ENCODE data around the gene CEP78. TPM values are rescaled to one million over a fixed set of nuclear protein-coding genes. Genes with fewer than 3 reads are reported as not detected.

Gene CEP78
- total RNA-seq, 1 donor from 2014 or later: 66.4 TPM

DNA sequence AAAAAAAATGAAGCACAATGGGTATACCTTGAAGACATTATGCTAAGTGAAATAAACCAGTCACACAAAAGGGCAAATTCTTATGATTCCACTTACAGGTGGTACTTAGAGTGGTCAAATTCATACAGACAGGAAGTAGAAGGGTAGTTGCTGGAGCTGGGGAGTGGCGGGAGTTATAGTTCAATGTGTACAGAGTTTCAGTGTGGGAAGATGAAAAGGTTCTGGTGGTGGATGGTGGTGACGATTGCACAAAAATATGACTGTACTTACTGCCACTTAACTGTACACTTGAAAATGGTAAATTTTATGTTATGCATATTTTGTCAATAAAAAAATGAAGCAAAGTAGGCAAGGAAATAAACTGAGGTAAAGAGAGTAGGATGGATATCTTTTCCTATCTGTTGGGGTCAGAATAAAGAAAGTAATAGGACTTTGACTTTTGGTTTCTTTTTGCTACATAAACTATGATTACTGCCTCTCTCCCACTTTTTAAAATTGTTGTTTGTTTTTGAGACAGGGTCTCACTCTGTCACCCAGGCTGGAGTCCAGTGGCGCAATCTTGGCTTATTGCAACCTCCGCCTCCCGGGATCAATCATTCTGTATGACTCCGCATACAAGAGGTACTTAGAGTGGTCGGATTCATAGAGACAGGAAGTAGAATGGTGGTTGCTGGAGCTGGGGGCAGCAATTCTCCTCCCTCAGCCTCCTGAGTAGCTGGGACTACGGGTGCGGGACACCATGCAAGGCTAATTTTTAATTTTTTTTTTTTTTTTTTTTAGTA lies 57.0 kb downstream of the CEP78 start:
- peaks cover 4% of the 10 kb centered on the region for H3K36me3 Mint-ChIP-seq (ENCODE audit: low read depth)
- H3K4me1 Mint-ChIP-seq: peaks cover 32% of the 10 kb centered on the region
- no peak for DNase-seq (ENCODE audit: low read depth, low spot score)
- H3K27ac Mint-ChIP-seq (ENCODE audit: unreplicated experiment): no peak overlapping the region
- TF ChIP-seq, protein P1, sequence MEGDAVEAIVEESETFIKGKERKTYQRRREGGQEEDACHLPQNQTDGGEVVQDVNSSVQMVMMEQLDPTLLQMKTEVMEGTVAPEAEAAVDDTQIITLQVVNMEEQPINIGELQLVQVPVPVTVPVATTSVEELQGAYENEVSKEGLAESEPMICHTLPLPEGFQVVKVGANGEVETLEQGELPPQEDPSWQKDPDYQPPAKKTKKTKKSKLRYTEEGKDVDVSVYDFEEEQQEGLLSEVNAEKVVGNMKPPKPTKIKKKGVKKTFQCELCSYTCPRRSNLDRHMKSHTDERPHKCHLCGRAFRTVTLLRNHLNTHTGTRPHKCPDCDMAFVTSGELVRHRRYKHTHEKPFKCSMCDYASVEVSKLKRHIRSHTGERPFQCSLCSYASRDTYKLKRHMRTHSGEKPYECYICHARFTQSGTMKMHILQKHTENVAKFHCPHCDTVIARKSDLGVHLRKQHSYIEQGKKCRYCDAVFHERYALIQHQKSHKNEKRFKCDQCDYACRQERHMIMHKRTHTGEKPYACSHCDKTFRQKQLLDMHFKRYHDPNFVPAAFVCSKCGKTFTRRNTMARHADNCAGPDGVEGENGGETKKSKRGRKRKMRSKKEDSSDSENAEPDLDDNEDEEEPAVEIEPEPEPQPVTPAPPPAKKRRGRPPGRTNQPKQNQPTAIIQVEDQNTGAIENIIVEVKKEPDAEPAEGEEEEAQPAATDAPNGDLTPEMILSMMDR (conservative IDR thresholded peaks at IDR 0.05): no peak
- H3K4me3 Mint-ChIP-seq: peak overlapping the region; percentile 58
- no peaks in the 10 kb centered on the region for H3K9me3 Mint-ChIP-seq
- H3K27me3 Mint-ChIP-seq (ENCODE audit: low read depth): no peaks in the 10 kb centered on the region

DNA sequence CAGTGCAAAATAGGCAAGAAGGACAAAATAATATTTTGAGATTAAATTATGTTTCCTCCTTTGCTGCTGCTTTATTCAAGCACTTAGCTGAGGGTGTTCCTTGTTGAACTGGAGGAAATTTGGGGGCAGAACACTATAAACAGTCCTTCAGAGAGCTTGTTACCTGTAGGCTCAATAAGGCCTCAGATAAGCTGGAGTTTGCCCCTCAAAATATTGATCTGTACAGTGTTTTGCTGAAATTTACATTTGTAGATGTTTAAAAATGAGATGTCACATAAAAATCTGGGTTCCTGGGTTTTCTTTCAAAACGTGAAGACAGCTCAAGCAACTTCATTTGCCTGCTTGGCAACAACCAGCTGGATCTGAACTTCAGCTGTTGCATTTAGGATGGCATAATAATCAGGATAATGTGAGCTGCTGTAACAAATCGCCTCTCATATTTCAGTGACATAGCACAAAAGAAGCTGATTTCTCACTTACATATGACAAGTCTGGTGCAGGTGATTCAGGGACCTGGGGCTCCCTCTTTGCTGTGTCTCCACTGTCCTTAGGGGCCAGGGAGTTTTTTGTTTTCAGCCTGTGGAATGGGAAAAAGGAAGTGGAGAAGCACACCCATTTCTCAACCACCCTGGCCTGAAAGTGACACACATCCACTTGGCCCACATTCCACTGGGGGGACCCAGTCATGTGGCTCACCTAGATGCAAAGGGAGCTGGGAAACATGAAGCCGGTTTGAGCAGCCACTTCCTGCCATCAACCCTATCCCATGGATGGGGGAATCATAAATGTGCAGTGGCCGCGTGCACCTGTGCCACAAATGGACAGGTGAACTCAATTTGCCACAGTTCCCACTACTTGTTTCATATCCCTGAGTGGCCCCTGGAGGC lies 58.7 kb downstream of the CEP78 start:
- no peak overlapping the region for H3K27ac Mint-ChIP-seq (ENCODE audit: unreplicated experiment)
- H3K36me3 Mint-ChIP-seq (ENCODE audit: low read depth): peaks cover 4% of the 10 kb centered on the region

DNA sequence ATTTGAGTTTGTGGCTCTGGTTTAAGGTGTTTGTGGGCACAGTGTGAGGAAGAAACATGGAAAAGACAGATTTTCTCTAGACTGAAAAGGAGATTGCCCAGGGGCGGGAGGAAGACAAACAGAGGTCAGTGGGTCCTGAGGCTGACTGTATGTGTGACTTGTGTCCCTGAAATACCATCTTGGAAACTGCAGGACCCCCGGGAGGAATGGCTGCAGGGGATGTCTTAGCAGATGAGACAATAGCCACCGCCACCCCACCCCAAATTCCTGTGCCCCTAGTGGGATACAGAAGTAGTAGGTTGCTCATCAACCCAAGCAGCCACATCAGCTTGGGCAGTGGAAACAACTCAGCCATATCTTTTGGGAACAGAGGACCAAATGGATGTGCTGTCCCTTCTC lies 59.3 kb downstream of the CEP78 start:
- H3K9me3 Mint-ChIP-seq: no peaks in the 10 kb centered on the region
- H3K4me1 Mint-ChIP-seq: peaks cover 47% of the 10 kb centered on the region
- DNase-seq (ENCODE audit: low read depth, low spot score): no peak
- H3K4me3 Mint-ChIP-seq: peak overlapping the region; percentile 100
- peaks cover 8% of the 10 kb centered on the region for H3K36me3 Mint-ChIP-seq (ENCODE audit: low read depth)
- H3K27ac Mint-ChIP-seq (ENCODE audit: unreplicated experiment): no peak overlapping the region
- no peaks in the 10 kb centered on the region for H3K27me3 Mint-ChIP-seq (ENCODE audit: low read depth)
- TF ChIP-seq, protein P1 (conservative IDR thresholded peaks at IDR 0.05): no peak

More for the DNA sequence above, 58.7 kb downstream of the CEP78 start:
- no peak for DNase-seq (ENCODE audit: low read depth, low spot score)
- H3K4me3 Mint-ChIP-seq: peak overlapping the region; percentile 100
- TF ChIP-seq, protein P1 (conservative IDR thresholded peaks at IDR 0.05): no peak
- H3K27me3 Mint-ChIP-seq (ENCODE audit: low read depth): no peaks in the 10 kb centered on the region
- H3K4me1 Mint-ChIP-seq: peaks cover 45% of the 10 kb centered on the region
- no peaks in the 10 kb centered on the region for H3K9me3 Mint-ChIP-seq

DNA sequence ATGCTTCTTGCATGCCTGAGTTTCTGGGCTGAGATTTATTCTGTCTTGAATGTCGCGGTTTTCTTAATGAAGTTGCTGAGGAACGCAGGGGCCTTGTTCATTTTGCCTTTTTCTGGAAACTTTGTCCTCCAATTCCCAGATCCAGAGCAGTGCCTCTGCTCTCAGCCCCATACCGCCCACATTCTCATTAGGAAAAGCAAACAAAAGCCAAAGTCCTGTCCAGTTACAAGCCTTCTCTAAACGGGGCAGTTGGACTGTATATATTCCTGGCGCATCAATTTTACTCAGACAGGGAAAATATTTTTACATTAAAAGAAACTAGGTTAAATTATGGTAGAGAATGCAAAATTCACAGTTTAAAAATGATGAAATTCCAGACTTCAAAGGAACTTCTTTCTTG lies 59.9 kb downstream of the CEP78 start:
- no peak for DNase-seq (ENCODE audit: low read depth, low spot score)
- no peaks in the 10 kb centered on the region for H3K27me3 Mint-ChIP-seq (ENCODE audit: low read depth)
- TF ChIP-seq, protein P1 (conservative IDR thresholded peaks at IDR 0.05): no peak
- H3K4me1 Mint-ChIP-seq: peaks cover 49% of the 10 kb centered on the region
- H3K9me3 Mint-ChIP-seq: no peaks in the 10 kb centered on the region
- H3K4me3 Mint-ChIP-seq: peak overlapping the region; percentile 100
- H3K27ac Mint-ChIP-seq (ENCODE audit: unreplicated experiment): peak overlapping the region; percentile 99
- peaks cover 10% of the 10 kb centered on the region for H3K36me3 Mint-ChIP-seq (ENCODE audit: low read depth)

DNA sequence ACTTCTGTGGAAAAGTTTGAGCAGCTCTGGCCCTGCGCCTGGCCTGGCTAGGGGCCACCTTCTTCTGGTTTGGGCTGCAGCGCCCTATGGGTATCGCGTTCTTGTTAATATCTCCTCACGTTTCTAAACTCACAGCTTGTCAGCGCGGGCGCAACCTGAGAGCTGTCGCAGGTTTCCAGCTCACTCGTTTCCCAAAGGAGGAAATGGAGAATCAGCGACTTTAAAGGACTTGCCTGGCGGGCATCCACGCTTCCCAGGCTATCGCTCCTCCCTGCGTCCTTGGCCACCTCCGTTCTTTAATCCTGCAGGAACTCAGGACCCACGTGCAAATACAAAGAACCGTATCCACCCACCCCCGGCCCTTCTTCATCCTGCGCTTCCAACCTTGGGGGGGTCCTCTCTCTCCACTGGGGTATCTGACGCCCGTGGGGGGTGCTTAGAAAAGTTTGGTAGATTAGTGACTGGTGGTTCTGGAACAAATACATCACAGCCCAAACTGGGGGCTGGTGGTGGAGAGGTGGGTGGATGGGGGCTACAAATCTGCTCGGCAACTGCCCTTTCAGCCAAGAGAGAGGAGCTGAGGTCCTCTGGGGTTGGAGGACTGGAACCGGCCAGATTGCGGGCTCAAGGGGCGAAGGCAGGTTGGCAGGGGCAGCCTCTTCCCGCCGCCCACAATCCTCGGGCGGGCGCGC lies 60.5 kb downstream of the CEP78 start:
- H3K4me1 Mint-ChIP-seq: peaks cover 49% of the 10 kb centered on the region
- no peaks in the 10 kb centered on the region for H3K9me3 Mint-ChIP-seq
- H3K36me3 Mint-ChIP-seq (ENCODE audit: low read depth): peaks cover 10% of the 10 kb centered on the region
- TF ChIP-seq, protein P1 (conservative IDR thresholded peaks at IDR 0.05): no peak
- H3K27me3 Mint-ChIP-seq (ENCODE audit: low read depth): no peaks in the 10 kb centered on the region
- peak overlapping the region; percentile 100 for H3K4me3 Mint-ChIP-seq
- H3K27ac Mint-ChIP-seq (ENCODE audit: unreplicated experiment): peak overlapping the region; percentile 99
- peak; percentile 26 for DNase-seq (ENCODE audit: low read depth, low spot score)
